ENCODE measurements around the gene CELSR1.

Gene CELSR1

DNA sequence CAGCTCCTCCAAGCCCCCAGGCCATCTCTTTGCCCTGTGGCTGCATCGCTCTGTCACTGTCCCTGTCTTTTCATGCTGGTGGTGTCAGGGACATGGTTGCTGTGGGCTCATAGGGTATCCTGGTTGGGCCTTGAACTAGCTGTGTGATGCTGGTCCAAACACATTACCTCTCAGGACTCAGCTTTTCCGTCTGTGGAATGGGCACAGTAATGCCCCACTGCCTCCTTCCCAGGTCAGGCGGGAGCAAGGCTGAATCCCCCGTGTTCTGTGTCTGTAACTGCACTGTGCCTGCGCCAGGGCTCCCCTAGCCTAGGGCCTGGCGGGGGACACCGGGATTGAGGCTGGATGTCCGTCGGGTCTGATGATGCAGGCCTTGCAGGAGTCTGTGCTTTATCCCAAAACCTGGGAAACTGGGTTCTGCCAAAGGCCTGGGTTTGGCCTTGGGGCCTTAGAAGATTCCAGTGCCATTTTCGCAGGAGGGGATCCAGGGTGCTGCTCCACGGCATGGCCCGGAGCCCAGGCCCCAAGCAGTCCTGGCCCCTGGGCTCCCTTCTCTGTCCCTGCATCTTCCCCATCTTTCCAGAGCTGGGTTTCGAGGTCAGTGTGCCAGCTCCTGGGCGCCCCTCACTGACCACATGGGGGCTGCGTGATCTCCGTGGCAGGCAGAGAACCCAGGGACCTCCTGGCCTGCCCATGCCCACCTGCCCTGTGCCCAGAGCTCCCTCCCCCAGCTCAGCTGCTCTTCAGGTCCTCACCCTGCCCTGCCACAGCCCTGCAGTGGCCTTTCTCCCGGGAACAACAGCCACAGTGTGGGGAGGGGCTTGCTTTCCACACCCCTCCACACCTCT lies 32.7 kb upstream of the CELSR1 start:
- TF ChIP-seq CTCF (IDR thresholded peaks at IDR 0.05; ENCODE audit: extremely low read depth, insufficient read depth, missing control alignments): no peak
- in situ Hi-C loops (cut with MboI; ENCODE audit: low pct_unique_long_range_greater_than_20kb, low sequenced_read_pairs, unreplicated experiment): no loop called here
- no peak for DNase-seq (ENCODE audit: low spot score)

DNA sequence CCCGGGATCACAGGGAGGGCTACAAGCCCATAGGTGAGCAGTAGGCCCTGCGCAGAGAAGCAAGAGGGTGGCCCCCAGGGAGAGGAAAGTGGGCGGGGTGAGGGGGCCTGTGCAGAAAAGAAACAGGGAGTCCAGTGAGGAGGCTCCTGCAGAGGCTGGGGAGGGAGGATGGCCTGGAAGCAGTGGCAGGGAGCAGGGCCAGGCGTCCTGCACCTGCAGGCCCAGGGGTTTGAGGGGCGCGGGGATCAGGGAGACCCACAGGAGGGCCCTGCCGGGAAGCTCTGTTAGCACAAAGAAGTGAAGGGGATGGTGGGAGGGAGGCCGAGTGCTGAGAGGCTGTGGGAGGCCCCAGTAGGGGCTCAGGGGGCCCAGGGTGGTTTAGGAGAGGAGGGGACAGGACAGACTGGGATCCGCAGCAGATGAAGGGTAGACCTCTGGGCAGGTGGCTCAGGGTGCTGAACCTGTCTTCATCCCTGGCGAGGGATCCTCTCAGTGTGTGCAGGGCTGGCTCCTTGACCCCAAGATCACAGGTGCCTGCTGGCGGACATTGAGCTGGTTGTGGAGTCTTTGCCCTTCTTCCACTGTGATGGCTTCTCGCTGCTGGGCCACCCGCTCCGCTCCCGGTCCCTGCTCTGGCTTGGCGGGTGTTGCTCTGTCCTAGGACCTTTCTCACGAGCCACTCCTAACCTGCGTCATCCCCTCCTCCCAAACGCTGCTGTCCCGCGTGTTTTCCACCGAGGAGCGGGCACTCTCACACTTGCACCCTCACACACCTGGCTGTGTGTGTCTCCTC lies 31.8 kb upstream of the CELSR1 start:
- TF ChIP-seq CTCF (IDR thresholded peaks at IDR 0.05; ENCODE audit: extremely low read depth, insufficient read depth, missing control alignments): no peak
- in situ Hi-C loops (cut with MboI; ENCODE audit: low pct_unique_long_range_greater_than_20kb, low sequenced_read_pairs, unreplicated experiment): no loop called here
- DNase-seq (ENCODE audit: low spot score): no peak

DNA sequence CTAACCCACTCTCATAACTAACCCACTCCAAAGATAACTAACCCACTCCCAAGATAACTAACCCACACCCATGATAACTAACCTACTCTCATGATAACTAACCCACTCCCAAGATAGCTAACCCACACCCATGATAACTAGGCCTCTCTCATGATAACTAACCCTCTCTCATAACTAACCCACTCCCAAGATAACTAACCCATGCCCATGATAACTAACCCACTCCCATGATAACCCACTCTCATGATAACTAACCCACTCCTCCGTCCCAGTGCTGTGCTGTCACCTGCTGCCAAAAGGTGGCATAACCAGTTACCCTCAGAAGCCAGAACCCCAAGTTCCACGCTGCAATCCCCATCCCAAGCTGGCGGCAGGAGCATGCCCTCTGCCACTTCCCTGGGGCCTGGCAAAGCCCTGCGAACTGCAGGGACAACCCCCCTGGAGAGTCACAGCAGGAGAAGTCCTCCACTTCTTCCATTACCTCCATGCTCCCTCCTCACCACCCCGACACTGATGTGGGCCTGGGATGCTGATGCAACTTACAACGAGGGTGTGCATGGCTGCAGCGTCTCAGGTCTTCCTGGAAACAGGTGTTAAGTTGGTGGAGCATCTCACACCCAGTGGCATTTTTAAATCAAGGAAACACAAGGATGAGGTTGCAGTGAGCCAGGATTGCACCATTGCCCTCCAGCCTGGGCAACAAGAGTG lies 30.8 kb upstream of the CELSR1 start:
- in situ Hi-C loops (cut with MboI; ENCODE audit: low pct_unique_long_range_greater_than_20kb, low sequenced_read_pairs, unreplicated experiment): no loop called here

GRCh38 chr22:46567471-46567870 lies 30.1 kb upstream of the CELSR1 start:
- no peak for TF ChIP-seq CTCF (IDR thresholded peaks at IDR 0.05; ENCODE audit: extremely low read depth, insufficient read depth, missing control alignments)
- in situ Hi-C loops (cut with MboI; ENCODE audit: low pct_unique_long_range_greater_than_20kb, low sequenced_read_pairs, unreplicated experiment): no loop called here
- no peak for DNase-seq (ENCODE audit: low spot score)

More for the DNA sequence above, 30.8 kb upstream of the CELSR1 start:
- DNase-seq (ENCODE audit: low spot score): no peak
- TF ChIP-seq CTCF (IDR thresholded peaks at IDR 0.05; ENCODE audit: extremely low read depth, insufficient read depth, missing control alignments): no peak

DNA sequence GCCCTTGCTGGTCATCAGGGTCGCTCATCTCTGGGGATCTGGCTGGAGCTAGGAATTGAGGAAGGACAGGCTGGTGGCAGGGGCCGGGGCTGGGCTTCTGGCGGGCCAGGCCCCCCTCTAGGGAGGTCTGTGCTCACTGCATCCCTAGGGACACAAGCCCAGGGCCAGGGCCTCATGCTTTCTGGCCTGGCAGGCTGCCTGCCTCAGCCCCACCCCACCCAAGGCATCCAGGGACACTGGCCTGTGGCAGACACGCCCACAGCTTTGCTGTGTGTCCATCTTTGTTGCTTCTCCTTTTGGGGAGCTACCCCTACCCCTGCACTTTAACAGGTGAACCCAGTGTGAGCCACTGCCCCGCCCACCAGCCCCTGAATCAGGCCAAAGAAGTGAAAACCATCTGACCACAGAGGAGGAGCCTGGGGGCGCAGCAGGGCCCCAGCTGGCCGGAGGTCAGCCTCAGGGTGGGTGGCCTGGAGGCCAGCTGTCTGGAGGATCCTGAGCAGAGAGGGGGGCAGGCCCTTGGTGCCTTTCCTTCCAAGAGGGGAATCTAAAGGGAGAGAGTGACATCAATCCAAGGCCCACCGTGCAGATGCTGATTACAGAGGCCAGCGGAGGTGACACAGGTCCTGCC lies 26.8 kb upstream of the CELSR1 start:
- no peak for DNase-seq (ENCODE audit: low spot score)
- TF ChIP-seq CTCF (IDR thresholded peaks at IDR 0.05; ENCODE audit: extremely low read depth, insufficient read depth, missing control alignments): no peak
- in situ Hi-C loops (cut with MboI; ENCODE audit: low pct_unique_long_range_greater_than_20kb, low sequenced_read_pairs, unreplicated experiment): no loop called here

Measured in GM13977 (cell line).